T-cell (primary cell): ENCODE results near the gene CKLF. TPM values are rescaled to one million over a fixed set of nuclear protein-coding genes. Genes with fewer than 3 reads are reported as not detected.
"Not testable (repeated sequence)": the region's sequence is repeated elsewhere in the genome, so short reads cannot be mapped to it uniquely, and the experiment has no call there.

ENCODE experiments used
- ATAC-seq, 4 experiments: fragments of 200-7000 bp in 3 of 4; fragments of 150-1000 bp in 1 of 4; cut with Tn5 transposase; replicated peaks in 1 of 4; 1 replicate in 3 of 4; 2 replicates in 1 of 4; pipeline ENCODE4 v1.10.0; 2021; ENCODE audit warnings: moderate library complexity in 3 of 4, mild to moderate bottlenecking in 2 of 4, moderate number of reproducible peaks in 1 of 4
- CTCF ChIA-PET, 2 donors: fragments of 300-600 bp; sonication (Branson Sonifier 250); formaldehyde crosslinking; loops; one replicate each; lab custom pipeline; 2022; ENCODE audit warnings: antibody characterized with exemption in 2 of 2; lab: Charles Lee
- POLR2A ChIA-PET, 2 donors: fragments of 300-600 bp; sonication (Branson Sonifier 250); formaldehyde crosslinking; loops; one replicate each; lab custom pipeline; 2022; ENCODE audit warnings: antibody characterized with exemption in 2 of 2; lab: Charles Lee
- DNase-seq, 35 experiments: peaks; one replicate each; pipeline versions ENCODE4 v3.0.0 to v3.0.0-alpha.2; 2013 to 2023
- H3K27ac ChIP-seq: one replicate; pipeline ENCODE4 v1.5.1; 2013; ENCODE audit warnings: low read length
- H3K27me3 ChIP-seq, 2 experiments: replicated peaks in 1 of 2; 1 replicate in 1 of 2; 2 replicates in 1 of 2; pipeline versions ENCODE4 v1.6.1 to v1.7.0; 2013; ENCODE audit warnings: low read length in 1 of 2, mixed read lengths in 1 of 2; ENCODE audit not compliant: control insufficient read depth in 2 of 2, insufficient read depth in 2 of 2; ENCODE audit errors: extremely low read depth in 1 of 2
- H3K36me3 ChIP-seq, 2 donors: 1 replicate in 1 of 2; 2 replicates in 1 of 2; pipeline versions ENCODE4 v1.6.1 to v1.7.0; 2013; ENCODE audit warnings: low read length in 1 of 2; ENCODE audit not compliant: control insufficient read depth in 2 of 2, insufficient read depth in 1 of 2; ENCODE audit errors: extremely low read depth in 1 of 2
- H3K4me1 ChIP-seq, 2 experiments: 1 replicate in 1 of 2; 2 replicates in 1 of 2; pipeline versions ENCODE4 v1.6.1 to v1.7.0; 2013; ENCODE audit warnings: low read length in 2 of 2, mixed read lengths in 1 of 2; ENCODE audit not compliant: insufficient read depth in 2 of 2, control insufficient read depth in 1 of 2; ENCODE audit errors: extremely low read depth in 1 of 2
- H3K4me3 ChIP-seq, 2 donors: 1 replicate in 1 of 2; 2 replicates in 1 of 2; pipeline versions ENCODE4 v1.5.1 to v1.7.0; 2013; ENCODE audit warnings: mild to moderate bottlenecking in 2 of 2, low read length in 1 of 2, moderate library complexity in 1 of 2; ENCODE audit not compliant: control insufficient read depth in 1 of 2; ENCODE audit errors: extremely low read depth in 1 of 2
- H3K9me3 ChIP-seq: 2 replicates; pipeline ENCODE4 v1.7.0; 2013
- H3K27ac Mint-ChIP-seq, 2 donors: one replicate each; pipeline ENCODE4 v1.8.0; 2020 to 2021; ENCODE audit warnings: mild to moderate bottlenecking in 2 of 2, mixed read lengths in 2 of 2
- H3K27me3 Mint-ChIP-seq, 2 donors: one replicate each; pipeline ENCODE4 v1.8.0; 2021 to 2022; ENCODE audit warnings: mixed read lengths in 2 of 2
- H3K36me3 Mint-ChIP-seq: one replicate; pipeline ENCODE4 v1.8.0; 2021; ENCODE audit warnings: mixed read lengths
- H3K4me1 Mint-ChIP-seq, 3 donors: one replicate each; pipeline ENCODE4 v1.8.0; 2020 to 2022; ENCODE audit warnings: mixed read lengths in 3 of 3, mild to moderate bottlenecking in 1 of 3
- H3K4me3 Mint-ChIP-seq, 3 donors: one replicate each; pipeline ENCODE4 v1.8.0; 2020 to 2022; ENCODE audit warnings: mild to moderate bottlenecking in 3 of 3, mixed read lengths in 3 of 3, moderate library complexity in 3 of 3
- H3K9me3 Mint-ChIP-seq, 3 donors: one replicate each; pipeline ENCODE4 v1.8.0; 2020 to 2022; ENCODE audit warnings: mixed read lengths in 3 of 3
- WGBS: methylation state at CpG from one replicate; pipeline ENCODE4 v1.1.5; 2013; ENCODE audit warnings: missing lambda C conversion rate; ENCODE audit not compliant: insufficient coverage; 5-methylcytosine and 5-hydroxymethylcytosine counted together
- total RNA-seq, 35 experiments: library from RNA in 6 of 35; stranded (reverse) in 6 of 35; fragments of 120-200 nt in 1 of 35; gene quantifications; one replicate each; pipeline versions ENCODE4 v1.2.1 to v1.2.4 and lab custom pipeline; 2013 to 2026

CKLF gene
- total RNA-seq, 5 donors from 2014 or later (not counting 1 experiment from before 2014, with no cell fraction given), result 25.3 to 67.8 (median 58.3) TPM

- Histone ChIP-seq H3K4me3 (no peak overlapping the region), H3K36me3 (peaks cover 12 to 55% of the 10 kb centered on the region in 2 donors), H3K27me3 (no peaks in the 10 kb centered on the region), H3K4me1 (peaks cover 9 to 39% of the 10 kb centered on the region in 2 experiments), H3K9me3 (no peaks in the 10 kb centered on the region), H3K27ac (no peak overlapping the region)
- peaks cover 20% of the 10 kb centered on the region for H3K36me3 Mint-ChIP-seq
- H3K4me1 Mint-ChIP-seq, result peaks cover 25 to 30% (median 30%) of the 10 kb centered on the region in 3 donors
- H3K4me3 Mint-ChIP-seq, result no peak overlapping the region
- peak overlapping the region; percentile 34 to 39 for H3K27ac Mint-ChIP-seq
- ChIA-PET POLR2A (interaction anchor here in 1 of 2 donors (0.7 to 0.9 kb wide), 2 partner anchors 10 to 14 kb away, joined by 3 to 4 read pairs; no protein-coding TSS in a partner anchor), CTCF (interaction anchor here in 1 of 2 donors (1.0 kb wide), 1 partner anchor 47 kb away, joined by 3 read pairs; no protein-coding TSS in a partner anchor)
- no peaks in the 10 kb centered on the region for H3K27me3 Mint-ChIP-seq
- H3K9me3 Mint-ChIP-seq, result no peaks in the 10 kb centered on the region
- 94% methylated on average over 12 of the region's 14 CpGs for WGBS
- ATAC-seq (no peak), DNase-seq (no peak)
Observed at GRCh38 chr16:66610111-66610820, 57.9 kb downstream of the CKLF start.

GRCh38 chr16:66611911-66612310 lies 59.5 kb downstream of the CKLF start:
- H3K36me3 Mint-ChIP-seq, result peaks cover 20% of the 10 kb centered on the region
- POLR2A ChIA-PET, result not testable (repeated sequence)
- 100% methylated on average over 1 of the region's 8 CpGs for WGBS

GRCh38 chr16:66612422-66612821 lies 60.0 kb downstream of the CKLF start:
- H3K9me3 ChIP-seq, result no peaks in the 10 kb centered on the region
- no peak overlapping the region for H3K27ac Mint-ChIP-seq
- no peaks in the 10 kb centered on the region for H3K27me3 Mint-ChIP-seq
- peaks cover 20% of the 10 kb centered on the region for H3K36me3 Mint-ChIP-seq
- WGBS, result 92% methylated on average over 13 of the region's 14 CpGs
- no peak overlapping the region for H3K4me3 Mint-ChIP-seq
- no peak for ATAC-seq
- CTCF ChIA-PET, result no interaction called here
- peaks cover 4 to 19% of the 10 kb centered on the region in 2 experiments for H3K4me1 ChIP-seq
- no peak for DNase-seq
- H3K36me3 ChIP-seq, result peaks cover 12 to 55% of the 10 kb centered on the region in 2 donors
- no peaks in the 10 kb centered on the region for H3K9me3 Mint-ChIP-seq
- H3K27ac ChIP-seq, result no peak overlapping the region
- H3K27me3 ChIP-seq, result no peaks in the 10 kb centered on the region
- H3K4me1 Mint-ChIP-seq, result peaks cover 11 to 15% (median 12%) of the 10 kb centered on the region in 3 donors
- POLR2A ChIA-PET, result no interaction called here
- no peak overlapping the region for H3K4me3 ChIP-seq

More at GRCh38 chr16:66611911-66612310, 59.5 kb downstream of the CKLF start:
- Histone ChIP-seq H3K36me3 (peaks cover 12 to 55% of the 10 kb centered on the region in 2 donors), H3K4me1 (peaks cover 4 to 23% of the 10 kb centered on the region in 2 experiments)
- H3K9me3 ChIP-seq, ATAC-seq, CTCF ChIA-PET, H3K4me3 Mint-ChIP-seq, H3K27me3 ChIP-seq, H3K9me3 Mint-ChIP-seq, H3K27ac ChIP-seq, DNase-seq, H3K4me3 ChIP-seq, H3K27me3 Mint-ChIP-seq, H3K27ac Mint-ChIP-seq: not testable (repeated sequence)
- H3K4me1 Mint-ChIP-seq, result peaks cover 16 to 21% (median 17%) of the 10 kb centered on the region in 3 donors

GRCh38 chr16:66614161-66614802 lies 61.9 kb downstream of the CKLF start:
- Histone ChIP-seq H3K4me1 (peaks cover 0 to under 1% of the 10 kb centered on the region in 2 experiments), H3K27me3 (no peaks in the 10 kb centered on the region), H3K27ac (no peak overlapping the region), H3K9me3 (no peaks in the 10 kb centered on the region), H3K36me3 (peaks cover 12 to 51% of the 10 kb centered on the region in 2 donors), H3K4me3 (no peak overlapping the region)
- no peak for DNase-seq
- 100% methylated on average over 5 of the region's 12 CpGs for WGBS
- H3K9me3 Mint-ChIP-seq, result no peaks in the 10 kb centered on the region
- H3K4me1 Mint-ChIP-seq, result peaks cover 0 to 2% (median 0%) of the 10 kb centered on the region in 3 donors
- ATAC-seq, result no peak
- no peak overlapping the region for H3K4me3 Mint-ChIP-seq
- H3K27me3 Mint-ChIP-seq, result no peaks in the 10 kb centered on the region
- POLR2A ChIA-PET, result no interaction called here
- H3K27ac Mint-ChIP-seq, result no peak overlapping the region
- CTCF ChIA-PET, result interaction anchor here in 1 of 2 donors (1.0 kb wide), 1 partner anchor 52 kb away, joined by 3 read pairs; no protein-coding TSS in a partner anchor
- H3K36me3 Mint-ChIP-seq, result peaks cover 17% of the 10 kb centered on the region

Other genes with a start within 250 kb of the CKLF start
- under 1 TPM in 2 of 5 donors, not detected in 3; 0.10 to 0.20 TPM for gene CDH5, start 185.9 kb upstream of the CKLF start, total RNA-seq
- not detected for gene BEAN1, start 125.3 kb upstream of the CKLF start, total RNA-seq
- 10 to 100 TPM in 2 of 5 donors, 1 to 10 TPM in 3; 4.6 to 10.8 (median 8.4) TPM for gene TK2, start 2.5 kb upstream of the CKLF start, total RNA-seq
- gene CMTM1, start 13.9 kb downstream of the CKLF start, total RNA-seq, result 10 to 100 TPM in 3 of 5 donors, 1 to 10 TPM in 1, under 1 TPM in 1; 0.95 to 12.9 (median 10.3) TPM
- under 1 TPM in 2 of 5 donors, not detected in 3; 0.26 to 0.62 TPM for gene CMTM2, start 26.9 kb downstream of the CKLF start, total RNA-seq
- 10 to 100 TPM; 63.5 to 84.8 (median 75.4) TPM for gene CMTM3, start 52.1 kb downstream of the CKLF start, total RNA-seq
- gene CMTM4, start 144.2 kb downstream of the CKLF start, total RNA-seq, result 1 to 10 TPM; 1.1 to 2.3 (median 1.8) TPM
- 10 to 100 TPM; 69.9 to 92.1 (median 81.3) TPM for gene DYNC1LI2, start 199.0 kb downstream of the CKLF start, total RNA-seq
- gene TERB1, start 249.0 kb downstream of the CKLF start, total RNA-seq, result under 1 TPM in 2 of 5 donors, not detected in 3; 0.10 to 0.12 TPM